GM21390 (cell line): ENCODE data around the gene FOXO6.

ENCODE experiments used
- ATAC-seq: cut with Tn5 transposase; IDR thresholded peaks from one replicate; pipeline ENCODE4 v1.9.1; 2021; ENCODE audit not compliant: unreplicated experiment

Gene FOXO6

GRCh38 chr1:41350055-41350378, 11.2 kb upstream of the FOXO6 start:
- no peak for ATAC-seq

- ATAC-seq, result no peak
Measured at GRCh38 chr1:41351262-41352151, 9.7 kb upstream of the FOXO6 start.

GRCh38 chr1:41353744-41354143, 7.5 kb upstream of the FOXO6 start:
- ATAC-seq, result no peak

GRCh38 chr1:41354956-41355355, 6.3 kb upstream of the FOXO6 start:
- ATAC-seq, result no peak

- ATAC-seq, result no peak
Measured at GRCh38 chr1:41355356-41355755, 5.9 kb upstream of the FOXO6 start.

- ATAC-seq, result no peak
Measured at GRCh38 chr1:41355761-41356160, 5.5 kb upstream of the FOXO6 start.

- no peak for ATAC-seq
Measured at GRCh38 chr1:41356752-41357151, 4.5 kb upstream of the FOXO6 start.

GRCh38 chr1:41357451-41358101, 3.7 kb upstream of the FOXO6 start:
- no peak for ATAC-seq

- no peak for ATAC-seq
Measured at GRCh38 chr1:41358131-41359021, 2.9 kb upstream of the FOXO6 start.

GRCh38 chr1:41359211-41360073, 1.8 kb upstream of the FOXO6 start:
- no peak for ATAC-seq

GRCh38 chr1:41360074-41360785, 1.0 kb upstream of the FOXO6 start:
- no peak for ATAC-seq

GRCh38 chr1:41361495-41362356, 492 bp downstream of the FOXO6 start:
- peak; percentile 29 for ATAC-seq

- no peak for ATAC-seq
Measured at GRCh38 chr1:41362357-41362721, 1.1 kb downstream of the FOXO6 start.

GRCh38 chr1:41362749-41363590, 1.7 kb downstream of the FOXO6 start:
- ATAC-seq, result no peak

- ATAC-seq, result no peak
Measured at GRCh38 chr1:41363591-41364320, 2.5 kb downstream of the FOXO6 start.

- ATAC-seq, result no peak
Measured at GRCh38 chr1:41364442-41365319, 3.4 kb downstream of the FOXO6 start.

- ATAC-seq, result no peak
Measured at GRCh38 chr1:41365320-41365633, 4.0 kb downstream of the FOXO6 start.
